Measurements from ENCODE around the gene NDUFA11.

- TF ChIP-seq POLR2A (IDR thresholded peaks at IDR 0.05) (no peak), CTCF (IDR thresholded peaks at IDR 0.05) (no peak)
Measured at GRCh38 chr19:5910638-5910907, 7.0 kb upstream of the NDUFA11 start.

Data from lower leg skin (tissue), 3 donors.